Measurements from ENCODE around the gene ZNF488. TPM values are rescaled to one million over a fixed set of nuclear protein-coding genes. Genes with fewer than 3 reads are reported as not detected.

ZNF488 gene
- total and polyA plus RNA-seq, 2 donors (not counting 1 experiment from before 2014, with no cell fraction given): not detected

- H3K36me3 ChIP-seq (replicated peaks in 1 of 2; ENCODE audit: control extremely low read depth in 1 of 2, control insufficient read depth in 1 of 2, extremely low read depth in 1 of 2, insufficient read depth in 2 of 2, low read length in 1 of 2): no peaks in the 10 kb centered on the region
- no peak for ATAC-seq (ENCODE audit: low read depth)
- no peaks in the 10 kb centered on the region for H3K79me2 ChIP-seq (ENCODE audit: control insufficient read depth, insufficient read depth, low read length)
- ChIA-PET CTCF (no interaction called here), POLR2A (no interaction called here)
- no peak for TF ChIP-seq EZH2 (IDR thresholded peaks at IDR 0.05; ENCODE audit: borderline replicate concordance, insufficient read depth, low read depth, low read length, poor library complexity, severe bottlenecking)
- TF ChIP-seq CTCF (IDR thresholded peaks at IDR 0.05): no peak
- DNase-seq: no peak
- H3K27me3 ChIP-seq (replicated peaks in 1 of 4; ENCODE audit: control extremely low read depth in 1 of 4, control insufficient read depth in 3 of 4, insufficient read depth in 4 of 4, low read length in 3 of 4): no peaks in the 10 kb centered on the region
- no peaks in the 10 kb centered on the region for H3K9me3 Mint-ChIP-seq (ENCODE audit: insufficient read depth)
- H2AFZ ChIP-seq (ENCODE audit: insufficient read depth, low read depth, low read length, poor library complexity, severe bottlenecking): no peak overlapping the region
- H3K9me3 ChIP-seq (ENCODE audit: control extremely low read depth in 1 of 3, control insufficient read depth in 2 of 3, insufficient read depth in 1 of 3, low read length in 2 of 3): no peaks in the 10 kb centered on the region
- H4K20me1 ChIP-seq (ENCODE audit: control insufficient read depth, insufficient read depth, low read length, poor library complexity, severe bottlenecking): no peaks in the 10 kb centered on the region
- 61% methylated on average over 9 of the region's 9 CpGs for WGBS (ENCODE audit: insufficient coverage)
- no peak overlapping the region for H3K27ac Mint-ChIP-seq
- H3K4me1 ChIP-seq (ENCODE audit: control insufficient read depth in 2 of 2, insufficient read depth in 2 of 2, low read length in 2 of 2): no peaks in the 10 kb centered on the region
- no peak overlapping the region for H3K4me2 ChIP-seq (replicated peaks; ENCODE audit: low read depth, low read length, poor library complexity, severe bottlenecking)
- no peaks in the 10 kb centered on the region for H3K27me3 Mint-ChIP-seq
- H3K27ac ChIP-seq (ENCODE audit: low read length in 2 of 2): no peak overlapping the region
- intact Hi-C loops (cut with micrococcal nuclease): no loop called here
- no peaks in the 10 kb centered on the region for H3K4me1 Mint-ChIP-seq
- H3K4me3 ChIP-seq (ENCODE audit: control extremely low read depth in 1 of 5, extremely low read depth in 1 of 5, insufficient read depth in 1 of 5, low read depth in 2 of 5, low read length in 4 of 5): no peak overlapping the region
- H3K9ac ChIP-seq (ENCODE audit: low read length): no peak overlapping the region
- H3K4me3 Mint-ChIP-seq: no peak overlapping the region
Measured at GRCh38 chr10:47361293-47361692, 22.8 kb downstream of the ZNF488 start.

GRCh38 chr10:47360419-47361040, 23.6 kb downstream of the ZNF488 start:
- Histone ChIP-seq H3K4me2 (replicated peaks; ENCODE audit: low read depth, low read length, poor library complexity, severe bottlenecking) (no peak overlapping the region), H3K79me2 (ENCODE audit: control insufficient read depth, insufficient read depth, low read length) (no peaks in the 10 kb centered on the region), H4K20me1 (ENCODE audit: control insufficient read depth, insufficient read depth, low read length, poor library complexity, severe bottlenecking) (no peaks in the 10 kb centered on the region), H3K9me3 (ENCODE audit: control extremely low read depth in 1 of 3, control insufficient read depth in 2 of 3, insufficient read depth in 1 of 3, low read length in 2 of 3) (no peaks in the 10 kb centered on the region), H3K4me1 (ENCODE audit: control insufficient read depth in 2 of 2, insufficient read depth in 2 of 2, low read length in 2 of 2) (no peaks in the 10 kb centered on the region), H3K36me3 (replicated peaks in 1 of 2; ENCODE audit: control extremely low read depth in 1 of 2, control insufficient read depth in 1 of 2, extremely low read depth in 1 of 2, insufficient read depth in 2 of 2, low read length in 1 of 2) (no peaks in the 10 kb centered on the region), H3K27me3 (replicated peaks in 1 of 4; ENCODE audit: control extremely low read depth in 1 of 4, control insufficient read depth in 3 of 4, insufficient read depth in 4 of 4, low read length in 3 of 4) (no peaks in the 10 kb centered on the region), H3K4me3 (ENCODE audit: control extremely low read depth in 1 of 5, extremely low read depth in 1 of 5, insufficient read depth in 1 of 5, low read depth in 2 of 5, low read length in 4 of 5) (no peak overlapping the region), H2AFZ (ENCODE audit: insufficient read depth, low read depth, low read length, poor library complexity, severe bottlenecking) (no peak overlapping the region), H3K9ac (ENCODE audit: low read length) (no peak overlapping the region), H3K27ac (ENCODE audit: low read length in 2 of 2) (no peak overlapping the region)
- ChIA-PET POLR2A (no interaction called here), CTCF (no interaction called here)
- TF ChIP-seq CTCF (IDR thresholded peaks at IDR 0.05): no peak
- no peak for TF ChIP-seq EZH2 (IDR thresholded peaks at IDR 0.05; ENCODE audit: borderline replicate concordance, insufficient read depth, low read depth, low read length, poor library complexity, severe bottlenecking)
- WGBS (ENCODE audit: insufficient coverage): 88% methylated on average over 13 of the region's 14 CpGs
- DNase-seq (no peak), ATAC-seq (ENCODE audit: low read depth) (no peak)
- no peaks in the 10 kb centered on the region for H3K4me1 Mint-ChIP-seq
- intact Hi-C loops (cut with micrococcal nuclease): no loop called here
- H3K9me3 Mint-ChIP-seq (ENCODE audit: insufficient read depth): no peaks in the 10 kb centered on the region
- H3K4me3 Mint-ChIP-seq: no peak overlapping the region
- no peak overlapping the region for H3K27ac Mint-ChIP-seq
- H3K27me3 Mint-ChIP-seq: no peaks in the 10 kb centered on the region

Measured in B cell (primary cell).